Left lung (tissue), 10 donors: Measurements from ENCODE around the gene OPRL1. TPM values are rescaled to one million over a fixed set of nuclear protein-coding genes. Genes with fewer than 3 reads are reported as not detected.

ENCODE experiments used
- ATAC-seq: fragments of 200-7000 bp; cut with Tn5 transposase; one replicate; pipeline ENCODE4 v1.9.1; 2020; ENCODE audit warnings: moderate library complexity
- DNase-seq, 4 donors: peaks; one replicate each; pipeline ENCODE4 v3.0.0-alpha.2; 2013 to 2020
- H3K27ac ChIP-seq, 2 donors: fragments of 200-600 bp; sonication (generic) in 1 of 2; one replicate each; pipeline versions ENCODE4 v1.5.0 to v1.8.0; 2020 to 2021
- H3K27me3 ChIP-seq, 2 donors: fragments of 200-600 bp; sonication (generic) in 1 of 2; one replicate each; pipeline versions ENCODE4 v1.5.0 to v1.8.0; 2020 to 2021
- H3K36me3 ChIP-seq, 2 donors: fragments of 200-600 bp; sonication (generic) in 1 of 2; one replicate each; pipeline versions ENCODE4 v1.5.0 to v1.8.0; 2020 to 2021
- H3K4me1 ChIP-seq, 2 donors: fragments of 200-600 bp; one replicate each; pipeline ENCODE4 v1.8.0; 2021
- H3K4me3 ChIP-seq, 2 donors: fragments of 200-600 bp; sonication (generic) in 1 of 2; one replicate each; pipeline versions ENCODE4 v1.5.0 to v1.8.0; 2020 to 2021; ENCODE audit warnings: mild to moderate bottlenecking in 1 of 2
- H3K9me3 ChIP-seq, 2 donors: fragments of 200-600 bp; sonication (generic) in 1 of 2; one replicate each; pipeline versions ENCODE4 v1.5.0 to v1.8.0; 2020 to 2021
- intact Hi-C, 2 donors: fragments of 100-400 bp; cut with DNase I; formaldehyde crosslinking; loops; one replicate each; pipeline versions ENCODE4 v1.11.2 to v1.14.2; 2022
- polyA plus RNA-seq, 6 donors: library from polyadenylated mRNA; unstranded; fragments of 120-200 nt; gene quantifications; one replicate each; pipeline ENCODE4 v1.2.1, GENCODE V29; 2013; ENCODE audit not compliant: insufficient read length in 6 of 6
- total RNA-seq, 2 donors: library from RNA; stranded (reverse); fragmentation: NEBNext Ultra II Directional; extraction: Animal tissue kit (Norgen Biotek cat#: 25700); gene quantifications; one replicate each; pipeline ENCODE4 v1.2.1, GENCODE V29; 2021
- TF ChIP-seq, protein P1 (sequence below), 2 donors: fragments of 200-600 bp; sonication (generic) in 1 of 2; IDR thresholded peaks; one replicate each; pipeline versions ENCODE4 v1.5.0 to v1.8.0; 2021; ENCODE audit warnings: antibody characterized with exemption in 2 of 2
- donor health status: DM: no; HTN: yes; CAD: no.
- donor health status: DM: no; HTN: no; CAD: no.

OPRL1 gene
- total and polyA plus RNA-seq, 8 donors = 1.8 to 2.5 (median 2.2) TPM

DNA sequence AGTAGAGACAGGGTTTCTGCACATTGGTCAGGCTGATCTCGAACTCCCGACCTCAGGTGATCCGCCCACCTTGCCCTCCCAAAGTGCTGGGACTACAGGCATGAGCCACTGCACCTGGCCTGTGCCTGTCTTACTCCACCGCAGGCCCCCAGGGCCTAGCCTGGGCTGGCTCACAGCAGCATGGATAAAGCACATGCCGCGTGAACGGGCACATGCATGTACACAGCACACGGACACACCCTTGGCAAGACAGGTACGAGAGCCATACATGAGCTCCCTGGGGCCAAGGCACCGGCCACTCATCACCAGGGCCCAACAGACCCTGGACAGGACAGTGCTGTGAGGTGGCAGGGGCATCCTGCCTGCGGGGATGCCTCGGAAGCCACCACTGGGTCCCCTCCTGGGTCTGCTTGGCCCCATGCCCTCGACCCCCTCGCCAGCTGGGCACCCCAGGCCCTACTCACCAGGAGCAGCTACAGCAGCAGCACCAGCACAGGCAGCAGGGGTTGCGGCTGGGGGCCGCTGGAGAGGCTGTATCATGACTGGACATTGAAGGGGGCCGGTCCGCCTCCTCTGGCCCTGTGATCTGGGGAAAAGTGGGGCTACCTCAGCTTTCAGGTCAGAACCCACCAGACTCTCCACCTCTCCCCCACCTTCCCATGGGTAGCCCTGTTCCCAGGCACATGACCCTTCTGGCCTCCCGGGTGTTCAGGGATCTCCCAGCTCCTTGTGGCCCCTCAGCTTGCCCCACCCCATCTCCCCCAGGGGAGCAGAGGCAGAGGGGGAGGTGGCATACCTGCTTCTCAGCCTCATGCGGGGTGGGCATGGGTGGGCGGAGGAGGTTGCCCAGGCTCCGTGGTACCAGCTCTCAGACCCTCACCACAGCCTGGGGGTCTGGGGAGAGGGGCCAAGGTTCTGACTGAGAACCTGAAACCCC, 3.6 kb upstream of the OPRL1 start:
- peak overlapping the region; percentile 69 to 92 for H3K4me3 ChIP-seq
- peaks cover 0 to 49% of the 10 kb centered on the region in 2 donors for H3K36me3 ChIP-seq
- peaks cover 14 to 34% of the 10 kb centered on the region in 2 donors for H3K4me1 ChIP-seq
- H3K9me3 ChIP-seq = no peaks in the 10 kb centered on the region
- no peak for ATAC-seq
- intact Hi-C loops = no loop called here
- peak overlapping the region in 1 of 2 donors; percentile 93 for H3K27ac ChIP-seq
- no peaks in the 10 kb centered on the region for H3K27me3 ChIP-seq
- TF ChIP-seq, protein P1, sequence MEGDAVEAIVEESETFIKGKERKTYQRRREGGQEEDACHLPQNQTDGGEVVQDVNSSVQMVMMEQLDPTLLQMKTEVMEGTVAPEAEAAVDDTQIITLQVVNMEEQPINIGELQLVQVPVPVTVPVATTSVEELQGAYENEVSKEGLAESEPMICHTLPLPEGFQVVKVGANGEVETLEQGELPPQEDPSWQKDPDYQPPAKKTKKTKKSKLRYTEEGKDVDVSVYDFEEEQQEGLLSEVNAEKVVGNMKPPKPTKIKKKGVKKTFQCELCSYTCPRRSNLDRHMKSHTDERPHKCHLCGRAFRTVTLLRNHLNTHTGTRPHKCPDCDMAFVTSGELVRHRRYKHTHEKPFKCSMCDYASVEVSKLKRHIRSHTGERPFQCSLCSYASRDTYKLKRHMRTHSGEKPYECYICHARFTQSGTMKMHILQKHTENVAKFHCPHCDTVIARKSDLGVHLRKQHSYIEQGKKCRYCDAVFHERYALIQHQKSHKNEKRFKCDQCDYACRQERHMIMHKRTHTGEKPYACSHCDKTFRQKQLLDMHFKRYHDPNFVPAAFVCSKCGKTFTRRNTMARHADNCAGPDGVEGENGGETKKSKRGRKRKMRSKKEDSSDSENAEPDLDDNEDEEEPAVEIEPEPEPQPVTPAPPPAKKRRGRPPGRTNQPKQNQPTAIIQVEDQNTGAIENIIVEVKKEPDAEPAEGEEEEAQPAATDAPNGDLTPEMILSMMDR (IDR thresholded peaks at IDR 0.05) = no peak
- DNase-seq = peak in 1 of 4 donors; percentile 81

DNA sequence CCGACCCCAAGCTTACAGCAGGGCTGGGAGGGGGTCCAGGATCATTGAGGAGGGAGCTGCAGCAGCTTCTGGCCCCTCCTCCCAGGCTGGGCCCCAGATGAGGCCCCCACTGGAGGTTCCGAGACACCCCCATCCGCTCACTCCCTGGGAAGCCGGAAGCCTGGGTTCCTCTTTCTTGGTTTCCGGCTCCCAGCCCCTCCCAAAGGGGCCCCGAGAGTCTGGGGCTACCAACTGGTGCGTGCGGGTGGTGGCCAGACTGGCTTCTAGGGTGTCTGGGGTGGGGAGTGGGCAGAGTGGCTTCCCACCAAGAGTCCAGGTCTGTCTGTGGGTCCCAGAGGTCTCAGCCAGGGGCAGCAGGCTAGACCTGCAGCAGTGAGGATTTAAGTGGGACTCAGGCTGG, 2.8 kb upstream of the OPRL1 start:
- no peak for ATAC-seq
- Histone ChIP-seq H3K27ac (peak overlapping the region; percentile 3 to 93), H3K36me3 (peaks cover 0 to 41% of the 10 kb centered on the region in 2 donors), H3K27me3 (no peaks in the 10 kb centered on the region), H3K4me3 (peak overlapping the region; percentile 69 to 92), H3K4me1 (peaks cover 14 to 42% of the 10 kb centered on the region in 2 donors), H3K9me3 (no peaks in the 10 kb centered on the region)
- intact Hi-C loops = no loop called here
- DNase-seq = peak in 1 of 4 donors; percentile 92
- TF ChIP-seq, protein P1 (IDR thresholded peaks at IDR 0.05) = no peak

DNA sequence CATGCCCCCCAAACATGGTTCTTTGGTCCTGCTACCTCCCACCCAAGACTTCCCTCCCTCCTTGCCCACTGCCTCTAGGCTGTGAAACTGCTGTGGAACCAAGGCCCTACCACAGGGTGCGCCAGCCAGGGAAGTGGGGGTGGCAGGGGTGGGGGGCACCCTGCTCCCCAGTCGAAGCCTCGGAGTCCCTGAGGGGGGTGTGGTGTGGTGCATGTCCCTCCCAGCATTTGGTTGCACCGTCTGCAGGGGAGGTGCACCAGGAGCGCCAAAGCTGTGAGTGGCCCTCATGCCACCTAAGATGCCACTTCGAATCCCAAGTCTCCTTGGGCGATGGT, 2.4 kb upstream of the OPRL1 start:
- Histone ChIP-seq H3K27me3 (no peaks in the 10 kb centered on the region), H3K36me3 (peaks cover 0 to 37% of the 10 kb centered on the region in 2 donors), H3K9me3 (no peaks in the 10 kb centered on the region), H3K27ac (peak overlapping the region; percentile 3 to 93), H3K4me1 (peaks cover 14 to 46% of the 10 kb centered on the region in 2 donors), H3K4me3 (peak overlapping the region; percentile 69 to 92)
- DNase-seq (peak in 1 of 4 donors; percentile 80), ATAC-seq (no peak)
- intact Hi-C loops = no loop called here
- TF ChIP-seq, protein P1 (IDR thresholded peaks at IDR 0.05) = no peak

DNA sequence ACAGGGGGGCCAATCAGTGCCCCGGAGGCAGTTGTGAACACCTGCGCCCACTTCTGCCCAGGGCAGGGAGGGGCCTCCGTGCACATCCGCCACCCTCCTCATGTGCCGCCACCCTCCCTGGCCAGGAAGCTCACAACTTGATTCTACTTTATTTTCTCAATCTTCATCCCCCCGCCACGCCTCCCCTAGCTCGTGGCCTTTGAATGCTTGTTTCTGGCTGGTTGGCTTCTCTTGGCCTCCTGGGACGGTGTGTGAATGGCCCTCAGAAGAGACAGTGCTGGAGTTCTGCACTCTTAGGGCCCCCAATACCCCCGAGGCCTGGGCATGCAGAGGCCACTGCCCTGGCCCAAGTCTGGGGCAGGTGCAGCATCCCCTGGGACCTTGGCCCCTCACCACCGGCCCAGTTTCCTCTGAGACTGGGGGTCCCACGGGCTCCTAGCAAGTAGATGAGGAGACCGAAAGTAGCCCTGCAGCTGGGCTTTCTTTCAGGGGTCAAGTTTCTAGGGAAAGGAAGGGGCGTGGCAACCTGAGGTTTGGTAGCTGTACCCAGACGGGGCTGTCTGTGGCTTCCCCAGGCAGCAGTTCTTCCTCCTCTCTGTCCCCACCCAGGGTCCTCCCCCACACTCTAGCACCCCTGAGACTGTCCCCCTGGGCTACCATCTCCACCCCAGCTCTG, 1.9 kb upstream of the OPRL1 start:
- Histone ChIP-seq H3K27ac (peak overlapping the region; percentile 3 to 93), H3K9me3 (no peaks in the 10 kb centered on the region), H3K36me3 (peaks cover 0 to 32% of the 10 kb centered on the region in 2 donors), H3K27me3 (peaks cover 0 to 3% of the 10 kb centered on the region in 2 donors), H3K4me3 (peak overlapping the region; percentile 69 to 92), H3K4me1 (peaks cover 14 to 50% of the 10 kb centered on the region in 2 donors)
- ATAC-seq = no peak
- TF ChIP-seq, protein P1 (IDR thresholded peaks at IDR 0.05) = no peak
- intact Hi-C loops = no loop called here
- peak in 2 of 4 donors; percentile 69 to 77 for DNase-seq

DNA sequence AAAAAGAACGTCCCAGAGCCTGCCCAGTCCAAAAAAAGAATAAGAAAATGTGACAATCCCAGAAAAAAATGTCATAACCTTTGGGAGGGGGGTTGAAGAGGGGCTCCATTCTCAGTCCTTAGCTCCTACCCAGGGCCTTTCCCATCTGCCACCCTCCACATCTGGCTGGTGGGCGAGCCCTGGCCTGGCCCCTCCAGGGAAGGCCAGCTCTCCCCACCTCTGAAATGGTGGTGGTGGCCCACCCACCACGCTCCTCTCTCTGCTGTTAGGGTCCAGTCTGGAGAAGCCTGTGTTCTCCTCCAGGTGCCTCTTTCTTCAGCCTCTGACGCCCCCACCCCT, 979 bp upstream of the OPRL1 start:
- TF ChIP-seq, protein P1 (IDR thresholded peaks at IDR 0.05) = no peak
- Histone ChIP-seq H3K27me3 (peaks cover 2 to 12% of the 10 kb centered on the region in 2 donors), H3K4me1 (peaks cover 19 to 58% of the 10 kb centered on the region in 2 donors), H3K9me3 (no peaks in the 10 kb centered on the region), H3K36me3 (peaks cover 0 to 23% of the 10 kb centered on the region in 2 donors), H3K27ac (peak overlapping the region; percentile 72 to 93), H3K4me3 (peak overlapping the region; percentile 69 to 92)
- intact Hi-C loops = no loop called here
- DNase-seq (no peak), ATAC-seq (no peak)
